ENCODE data around the gene GZF1.
A peak's percentile ranks its signal among the peaks of the same experiment; 100 is the strongest.

GZF1 gene

DNA sequence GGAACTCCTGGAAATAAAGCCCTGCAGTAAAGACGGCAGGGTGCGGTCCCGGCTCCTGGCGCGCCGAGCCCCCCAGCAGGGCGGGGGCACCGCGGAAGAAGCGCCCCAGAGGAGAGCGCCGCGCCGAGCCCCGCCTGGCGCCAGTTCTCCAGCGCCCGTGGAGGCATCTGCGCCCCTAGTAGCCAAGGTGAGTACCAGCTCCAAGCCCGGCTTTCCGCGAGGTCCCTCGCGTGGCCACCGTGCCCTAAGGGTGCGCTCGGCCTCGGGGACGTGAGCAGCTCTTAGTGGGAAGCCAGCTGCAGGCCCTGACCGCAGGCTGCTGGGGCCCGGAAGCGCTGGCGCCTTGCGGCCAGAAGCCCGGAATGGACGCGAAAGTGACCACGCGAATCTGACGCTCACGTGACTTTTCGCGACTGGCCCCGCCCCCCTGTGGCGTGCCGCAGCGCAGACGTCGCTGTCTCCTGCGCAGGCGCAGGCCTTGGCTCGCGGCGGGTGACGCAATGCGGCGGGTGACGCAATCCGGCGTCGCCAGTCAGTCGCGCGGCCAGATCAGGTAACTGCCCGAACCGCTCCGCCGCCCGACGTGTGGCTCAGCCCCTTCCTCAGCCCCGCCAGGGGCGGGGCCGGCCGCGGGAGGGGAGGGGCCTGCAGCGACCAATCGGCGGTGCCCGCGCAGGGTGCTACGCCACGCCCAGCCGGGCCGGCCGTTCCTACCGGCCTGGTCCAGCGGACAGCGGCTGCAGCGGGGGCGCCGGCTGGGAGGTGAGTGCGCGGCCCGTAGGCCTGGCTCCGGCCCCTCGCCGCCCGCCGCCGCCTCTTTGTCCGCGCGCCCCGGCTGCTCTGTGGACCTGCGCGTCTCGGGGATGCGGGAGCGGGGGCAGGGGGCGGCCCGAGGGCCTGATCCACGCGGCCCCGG lies at the start of gene GZF1:
Gene GZF1 (plus strand): TSS at position 707 of the 916 bp plus-strand sequence. CDS start 2,202 bp downstream, outside the sequence.
- peak; percentile 55 for DNase-seq

DNA sequence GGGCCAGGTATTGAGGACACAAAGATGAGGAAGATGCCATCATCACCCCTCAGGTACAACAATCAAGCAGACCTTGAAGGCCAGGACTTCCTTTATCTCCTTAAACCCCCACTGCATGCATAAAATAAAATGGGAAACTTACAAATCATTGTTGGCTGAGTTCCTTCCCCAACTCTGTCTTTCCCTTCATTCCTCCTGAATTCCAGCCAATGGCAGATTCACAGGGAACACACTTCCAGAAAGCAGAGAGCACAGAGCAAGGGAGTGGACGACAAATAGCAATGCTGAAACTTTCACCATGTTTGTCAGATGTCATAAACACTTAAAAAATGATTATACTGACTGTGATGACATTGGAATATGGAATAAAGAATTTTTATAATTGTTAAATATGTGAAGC lies 48.7 kb upstream of the GZF1 start:
- no peak for DNase-seq

DNA sequence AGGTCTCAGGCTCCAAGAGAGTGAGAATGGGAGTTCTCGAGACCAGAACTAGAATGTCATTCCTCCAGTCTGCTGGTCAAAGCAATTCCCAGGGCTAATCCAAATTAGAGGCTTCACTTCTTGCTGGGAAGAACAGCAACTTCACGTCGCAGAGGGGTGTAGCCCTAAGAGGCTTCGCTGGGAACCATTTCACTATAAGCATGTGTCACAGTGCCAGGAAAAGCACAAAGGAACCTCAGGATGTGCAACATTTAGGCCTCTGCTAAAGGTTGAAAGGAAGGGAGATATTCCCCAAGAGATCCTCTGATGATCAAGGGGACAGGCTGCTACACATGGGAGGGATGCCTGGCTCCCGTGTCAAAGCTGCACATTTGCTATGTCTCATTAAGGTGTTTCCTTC lies 47.3 kb upstream of the GZF1 start:
- DNase-seq, result no peak

DNA sequence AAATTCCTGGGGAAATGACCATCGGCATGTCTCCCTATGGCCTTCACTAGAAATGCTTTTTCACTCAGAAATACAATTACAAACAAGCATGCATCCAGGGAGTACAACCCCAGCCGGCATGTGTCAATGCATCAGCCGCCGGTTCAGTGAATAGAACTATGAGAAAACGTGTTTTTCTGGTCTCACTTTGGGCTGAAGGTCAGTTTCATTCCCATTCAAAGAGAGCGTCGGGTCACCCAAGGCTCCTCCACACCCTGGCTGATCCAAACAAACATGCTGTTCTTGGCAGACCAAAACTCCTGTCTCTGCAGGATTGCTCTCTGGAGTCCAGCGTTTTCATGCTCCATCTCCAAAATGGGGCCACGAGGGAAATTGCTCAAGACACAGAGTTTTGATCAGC lies 46.9 kb upstream of the GZF1 start:
- no peak for DNase-seq

DNA sequence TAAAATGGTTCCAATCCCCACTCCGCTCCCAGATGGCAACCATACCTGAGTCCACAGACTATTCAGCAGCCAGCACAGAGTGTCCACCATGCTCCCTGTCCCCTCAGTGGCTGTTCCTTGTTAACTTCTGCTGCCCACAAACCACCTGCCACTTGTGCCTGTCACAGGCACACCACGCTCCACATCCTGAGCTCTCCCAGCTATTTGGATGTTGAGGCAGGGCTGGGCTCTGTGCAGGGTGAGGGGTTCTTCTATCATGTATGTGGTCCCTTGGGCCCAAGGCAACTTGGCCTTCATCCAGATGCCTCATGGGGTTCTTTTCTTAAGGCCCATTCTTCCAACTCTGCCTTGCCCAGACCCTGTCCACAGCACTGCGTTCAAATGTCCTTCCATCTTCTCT lies 45.4 kb upstream of the GZF1 start:
- DNase-seq, result no peak

DNA sequence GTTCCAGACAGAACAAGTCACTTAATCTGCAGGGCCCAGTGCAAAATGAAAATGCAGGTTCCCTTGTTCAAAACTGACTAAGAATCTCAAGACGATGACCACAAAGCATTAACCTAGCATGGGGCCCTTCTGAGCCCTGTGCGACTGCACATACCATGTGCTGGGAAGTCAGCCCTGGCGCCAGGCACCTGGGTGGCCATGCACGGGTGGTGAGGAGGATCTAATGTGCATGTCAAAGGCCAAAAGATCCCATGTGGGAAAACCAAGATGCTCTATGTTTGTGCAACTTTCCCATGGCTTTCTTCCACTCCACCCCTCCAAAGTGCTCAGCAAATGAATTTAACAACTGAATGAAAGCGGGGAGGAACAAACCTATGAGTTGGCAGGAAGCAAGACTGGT lies 44.9 kb upstream of the GZF1 start:
- DNase-seq, result no peak

DNA sequence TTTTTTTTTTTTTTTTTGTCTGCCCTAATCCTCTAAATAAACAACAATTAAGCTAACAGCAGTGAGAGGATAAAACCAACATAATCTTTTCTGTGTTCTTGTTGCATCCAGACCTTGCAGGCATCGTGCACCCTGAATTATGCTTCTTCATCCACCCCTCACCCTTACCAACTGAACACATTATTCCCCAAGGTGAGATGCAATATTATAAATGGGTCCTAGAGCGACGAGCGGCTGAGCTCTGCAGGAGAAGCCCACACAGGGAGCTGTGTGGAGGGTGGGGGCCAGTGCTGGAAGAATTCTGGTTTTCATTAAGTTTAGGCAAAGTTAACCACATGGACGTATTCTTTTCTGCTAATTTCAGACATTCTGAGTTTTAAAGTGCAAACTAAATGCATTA lies 43.6 kb upstream of the GZF1 start:
- DNase-seq, result no peak

DNA sequence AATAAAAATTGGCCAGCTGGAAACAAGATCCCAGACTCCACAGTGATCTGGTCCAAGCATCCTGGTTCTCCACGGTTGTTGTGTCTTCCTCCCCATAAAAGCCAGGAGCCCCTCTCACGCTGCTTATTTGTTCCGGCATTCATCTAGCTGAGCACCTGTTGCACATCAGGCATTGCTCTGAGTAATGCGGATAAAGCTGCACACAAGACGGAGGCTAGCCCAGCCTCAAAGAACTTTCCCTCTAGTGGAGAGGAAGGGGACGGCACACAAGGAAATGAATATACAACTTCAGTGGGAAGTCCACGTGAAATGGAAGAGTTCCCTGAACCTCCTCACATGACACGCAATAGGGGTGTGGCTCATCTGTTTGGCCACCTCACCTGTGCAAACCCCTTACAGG lies 41.7 kb upstream of the GZF1 start:
- no peak for DNase-seq

DNA sequence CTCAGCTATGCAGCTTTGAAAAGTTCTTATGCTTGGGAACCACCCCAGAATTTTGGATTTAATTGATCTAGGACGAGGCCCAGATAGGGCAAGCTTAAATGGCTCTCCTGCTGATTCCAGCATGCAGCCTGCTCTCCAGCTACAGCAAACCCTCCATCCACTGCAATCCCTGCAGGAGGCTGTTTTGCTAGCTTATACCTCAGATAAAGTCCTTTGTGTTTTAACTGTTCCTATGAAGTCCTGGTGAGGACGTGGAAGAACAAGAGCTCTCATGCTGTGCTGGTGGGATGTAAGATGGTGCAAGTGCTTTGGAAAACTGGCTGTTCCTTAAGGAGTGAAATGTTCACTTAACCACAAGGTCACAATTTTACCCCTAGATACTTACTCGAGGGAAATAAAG lies 36.9 kb upstream of the GZF1 start:
- no peak for DNase-seq

DNA sequence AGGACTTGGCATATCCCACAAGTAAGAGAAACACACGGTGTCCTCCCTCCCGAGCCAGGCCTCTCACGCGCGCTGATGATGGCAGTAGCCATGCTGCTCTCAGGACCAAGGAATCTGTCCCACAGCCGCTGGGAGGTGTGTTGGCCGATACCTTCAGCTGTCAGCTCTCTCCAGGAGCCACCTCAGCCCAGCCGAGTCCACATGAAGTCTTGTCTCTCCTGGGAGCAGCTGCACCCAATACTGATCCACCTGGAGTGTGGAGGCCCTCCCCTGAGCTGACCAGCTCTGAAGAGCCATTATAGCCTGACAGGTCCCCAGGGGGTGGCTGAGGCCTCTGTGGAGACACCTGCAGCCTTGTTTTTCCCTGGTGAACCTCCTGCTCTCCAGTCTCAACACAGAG lies 35.2 kb upstream of the GZF1 start:
- no peak for DNase-seq

DNA sequence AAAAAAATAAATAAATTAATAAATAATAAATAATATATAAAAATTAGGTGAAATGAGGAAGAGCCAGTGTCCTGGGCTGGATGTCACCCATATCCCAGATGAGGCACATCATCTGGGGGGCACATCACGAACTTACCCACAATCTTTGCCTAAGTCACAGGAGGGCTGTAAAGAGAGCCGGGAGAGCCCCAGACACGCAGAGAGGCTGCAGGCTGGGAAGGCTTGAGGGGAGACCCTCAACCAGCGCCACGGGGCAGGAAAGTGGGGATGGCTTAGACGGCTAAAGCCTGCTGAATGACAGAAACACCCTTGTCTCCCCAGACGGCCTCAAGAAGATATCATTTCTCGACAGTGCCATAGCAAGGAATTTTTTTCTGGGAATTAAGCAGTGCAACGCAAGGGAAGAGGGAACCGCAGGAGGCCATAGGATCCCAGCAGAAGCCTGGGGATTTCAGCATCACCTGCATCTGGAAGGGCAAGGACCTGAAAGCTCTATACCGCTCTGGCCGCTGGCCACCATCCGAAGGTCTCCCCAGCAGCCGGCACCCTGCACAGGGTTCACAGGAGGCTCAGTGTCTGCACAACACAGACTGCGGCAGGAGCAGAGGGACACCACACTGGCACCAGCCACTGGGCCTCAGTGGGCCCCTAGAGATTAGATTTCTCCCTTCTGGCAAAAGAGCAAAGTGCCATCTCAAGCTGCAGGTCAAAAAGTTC lies 34.2 kb upstream of the GZF1 start:
- DNase-seq, result no peak

DNA sequence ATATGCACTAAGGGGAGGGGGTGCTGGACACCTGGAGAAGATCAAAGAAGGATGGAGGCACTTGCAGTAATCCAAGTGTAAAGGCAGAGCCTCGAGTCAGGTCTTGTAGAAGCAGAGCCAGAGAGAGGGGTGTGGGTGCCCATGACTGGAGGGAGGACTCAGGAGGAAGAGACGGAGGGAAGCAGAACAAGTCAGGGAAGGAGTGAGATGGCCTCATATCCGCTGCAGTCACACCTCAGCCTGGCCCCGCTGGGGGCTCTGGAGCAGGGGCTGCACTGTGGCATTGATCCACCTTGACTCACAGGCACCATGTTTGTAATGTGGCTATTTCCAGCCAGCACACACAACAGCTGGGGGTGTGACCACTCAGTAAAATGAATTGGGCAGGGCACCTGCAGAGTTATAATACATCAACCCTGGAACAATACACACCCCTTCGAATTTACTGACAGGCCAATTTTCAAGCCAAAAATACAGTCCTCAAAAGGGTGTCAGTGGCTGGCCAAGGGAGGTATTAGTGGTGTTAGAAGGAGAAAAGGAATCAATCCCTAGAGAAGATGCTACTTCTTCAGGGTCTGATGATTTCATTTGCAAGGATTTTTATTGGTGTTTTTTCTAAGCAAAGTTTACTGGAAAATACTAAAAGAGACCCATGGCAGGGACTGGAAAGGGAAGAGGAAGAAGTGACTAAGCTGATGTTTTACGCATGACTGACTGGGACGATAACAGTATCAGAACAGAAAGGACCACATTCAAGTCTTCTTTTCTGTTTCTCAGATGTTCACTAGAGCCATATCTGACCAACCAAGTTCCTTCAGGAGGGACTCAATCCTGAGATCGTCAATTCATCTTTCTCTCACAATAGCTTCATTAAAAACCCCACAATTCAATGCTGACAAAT lies 30.3 kb upstream of the GZF1 start:
- no peak for DNase-seq

DNA sequence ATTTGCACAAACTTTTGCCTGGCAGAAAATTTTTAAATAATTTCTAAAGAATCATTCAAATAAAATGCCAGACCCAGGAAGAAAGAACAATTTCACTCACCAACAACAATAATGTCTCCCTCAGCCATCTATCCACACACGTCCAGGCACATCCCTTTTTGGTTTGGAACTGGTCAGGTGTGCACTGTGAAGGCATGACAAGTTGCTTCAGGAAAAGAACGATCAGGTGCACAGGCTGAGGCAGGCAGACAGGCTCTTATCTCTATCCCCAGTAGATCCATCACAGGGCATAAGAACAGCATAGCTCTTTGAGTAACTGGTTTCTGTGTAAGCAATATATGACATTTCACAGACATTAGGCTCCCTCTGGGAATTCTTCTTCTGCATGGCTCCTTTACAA lies 29.5 kb upstream of the GZF1 start:
- DNase-seq, result no peak

DNA sequence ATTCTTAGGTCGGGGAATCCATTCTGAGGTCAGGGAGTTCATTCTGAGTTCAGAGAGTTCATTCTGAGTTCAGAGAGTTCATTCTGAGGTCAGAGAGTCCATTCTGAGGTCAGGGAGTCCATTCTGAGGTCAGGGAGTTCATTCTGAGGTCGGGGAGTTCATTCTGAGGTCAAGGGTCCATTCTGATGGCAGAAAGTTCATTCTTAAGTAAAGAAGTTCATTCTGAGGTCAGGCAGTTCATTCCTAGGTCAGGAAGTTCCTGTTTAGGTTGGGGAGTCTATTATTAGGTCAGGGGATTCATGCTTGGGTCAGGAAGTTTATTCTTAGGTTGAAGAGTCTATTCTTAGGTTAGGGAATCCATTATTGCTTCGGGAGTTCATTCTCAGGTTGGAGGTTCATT lies 27.9 kb upstream of the GZF1 start:
- no peak for DNase-seq

DNA sequence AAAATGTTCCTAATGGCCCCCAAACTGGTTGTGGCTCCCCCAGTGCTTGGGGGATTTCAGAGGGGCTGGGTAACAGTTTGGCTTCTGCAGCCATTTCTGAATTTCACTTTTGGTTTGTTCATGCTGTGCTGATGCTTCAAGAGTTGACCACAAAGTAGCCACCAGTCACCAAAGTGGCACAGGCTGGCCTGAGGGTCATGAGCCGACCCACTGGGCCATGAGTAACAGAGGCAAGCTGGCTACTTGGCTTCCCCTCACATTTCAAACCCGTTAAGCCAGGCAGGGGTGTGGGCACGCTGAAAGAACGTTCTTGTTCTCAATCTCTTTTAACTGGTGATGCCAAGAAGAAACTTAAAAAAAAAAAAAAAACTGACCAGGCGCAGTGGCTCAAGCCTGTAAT lies 26.5 kb upstream of the GZF1 start:
- DNase-seq, result no peak

DNA sequence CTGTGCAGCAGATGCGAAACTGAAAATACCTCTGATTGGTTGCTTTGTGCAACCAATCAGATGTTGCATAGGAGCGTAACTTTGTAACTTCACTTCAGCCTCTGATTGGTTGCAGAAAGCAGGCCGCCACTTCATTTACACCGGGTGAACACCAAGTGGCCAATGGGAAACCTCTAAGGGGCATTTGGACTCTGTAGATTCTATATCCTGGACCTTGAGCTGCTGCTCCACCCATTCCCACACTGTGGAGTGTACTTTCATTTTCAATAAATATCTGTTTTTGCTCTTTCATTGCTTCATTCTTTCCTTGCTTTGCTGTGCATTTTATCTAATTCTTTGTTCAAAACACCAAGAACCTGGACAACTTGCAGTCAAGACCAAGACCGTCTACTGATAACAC lies 25.5 kb upstream of the GZF1 start:
- DNase-seq, result no peak

DNA sequence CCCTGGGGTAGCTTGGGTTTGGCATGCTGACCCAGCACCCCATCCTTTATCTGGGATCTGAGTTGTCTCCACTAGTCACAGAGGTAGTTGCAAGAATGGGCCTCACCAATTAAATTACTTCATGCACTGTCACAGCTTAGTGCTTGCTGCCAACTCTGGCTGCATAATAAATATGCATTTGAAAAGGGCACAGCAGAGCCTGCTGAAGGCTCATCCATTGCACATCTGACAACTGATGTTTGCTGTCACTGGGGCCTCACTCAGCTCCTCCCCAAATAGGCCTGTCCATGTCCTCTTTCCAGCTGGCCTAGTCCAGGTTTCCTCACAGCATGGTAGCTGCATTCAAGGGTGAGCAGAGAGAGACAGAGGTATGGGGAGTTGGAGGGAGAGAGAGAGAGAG lies 24.7 kb upstream of the GZF1 start:
- DNase-seq, result no peak

DNA sequence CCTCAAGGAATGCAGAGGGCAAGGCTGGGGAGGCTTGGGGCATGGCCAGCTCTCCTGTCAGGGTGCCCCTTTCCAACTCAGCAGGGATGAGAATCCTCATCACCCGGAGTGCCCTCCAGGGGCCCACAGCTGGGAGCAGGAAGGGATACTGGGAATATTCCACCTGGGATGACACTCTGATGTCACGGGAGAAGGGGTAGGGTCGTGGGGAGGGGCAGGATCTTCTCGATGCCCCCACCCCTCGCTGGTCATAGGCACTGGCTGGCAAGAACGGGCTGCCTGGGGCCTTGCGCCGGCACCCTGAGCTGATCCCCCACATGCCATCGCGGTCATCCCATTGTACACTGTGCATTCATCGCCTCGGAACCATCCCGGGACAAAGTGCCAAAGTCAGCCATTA lies 22.0 kb upstream of the GZF1 start:
- no peak for DNase-seq

DNA sequence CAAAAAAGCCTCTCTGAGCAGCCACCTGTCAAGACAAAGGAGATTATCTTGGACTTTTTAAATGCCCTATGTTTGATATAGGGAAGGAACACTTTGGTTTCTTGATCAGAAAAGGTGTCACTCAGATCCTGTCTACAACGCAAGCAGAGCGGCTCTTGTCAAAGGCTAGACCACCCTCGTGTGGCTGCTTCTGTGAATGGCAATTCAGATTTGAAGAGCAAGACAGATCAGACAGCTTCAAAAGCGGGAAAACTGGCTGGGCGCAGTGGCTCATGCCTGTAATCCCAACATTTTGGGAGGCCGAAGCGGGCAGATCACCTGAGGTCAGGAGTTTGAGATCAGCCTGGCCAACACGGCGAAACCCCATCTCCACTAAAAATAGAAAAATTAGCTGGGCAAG lies 21.5 kb upstream of the GZF1 start:
- DNase-seq, result no peak

DNA sequence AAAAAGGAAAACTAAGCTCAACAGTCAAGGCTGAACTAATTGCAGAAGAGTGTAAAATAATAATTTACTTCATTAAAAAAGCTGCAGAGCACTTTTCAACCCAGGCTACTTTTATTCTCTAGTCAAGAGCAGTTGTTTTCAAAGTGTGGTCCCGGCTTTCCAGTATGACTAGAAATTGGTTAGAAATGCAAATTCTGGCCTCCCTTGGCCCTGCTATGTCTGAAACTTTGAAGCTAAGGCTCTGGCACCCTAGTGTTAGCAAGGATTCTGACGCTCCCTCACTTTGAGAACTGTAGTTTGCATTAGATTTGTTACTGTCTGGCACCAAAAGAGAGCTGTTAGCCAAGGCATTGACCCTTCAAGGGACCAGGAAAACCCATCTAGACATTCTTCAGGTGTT lies 20.9 kb upstream of the GZF1 start:
- no peak for DNase-seq

DNA sequence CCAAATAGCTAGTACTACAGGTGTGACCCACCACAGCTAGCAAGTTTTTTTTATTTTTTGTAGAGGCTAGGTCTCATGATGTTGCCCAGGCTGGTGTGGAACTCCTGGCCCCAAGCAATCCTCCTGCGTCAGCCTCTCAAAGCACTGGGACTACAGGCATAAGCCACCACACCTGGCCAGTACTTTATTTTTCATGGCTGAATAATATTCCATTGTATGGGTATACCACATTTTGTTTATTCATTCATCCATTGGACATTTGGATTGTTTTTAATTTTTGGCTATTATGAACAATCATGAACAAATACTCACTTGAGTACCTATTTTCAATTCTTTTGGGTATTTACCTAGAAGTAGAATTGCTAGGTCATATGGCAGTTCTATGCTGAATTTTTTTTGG lies 18.4 kb upstream of the GZF1 start:
- DNase-seq, result no peak

DNA sequence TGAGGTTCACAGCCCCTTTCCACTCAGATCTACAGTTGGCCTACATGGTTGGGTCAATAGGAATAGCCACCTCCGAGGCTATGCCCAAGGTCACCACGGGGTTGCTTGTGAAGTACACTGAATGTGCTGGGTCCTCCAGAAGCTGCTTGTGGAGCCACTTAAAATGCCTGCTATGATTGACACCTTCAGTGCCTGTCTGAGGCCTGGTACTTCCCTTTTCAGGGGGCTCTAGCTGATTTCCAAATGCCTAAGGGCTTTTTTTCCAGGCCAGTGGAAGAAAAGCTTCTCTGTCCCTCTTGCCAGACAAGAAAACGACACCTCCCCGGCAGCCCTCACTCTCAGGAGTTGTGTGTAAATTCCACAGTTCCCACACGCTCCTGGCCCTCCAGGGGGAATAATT lies 17.6 kb upstream of the GZF1 start:
- no peak for DNase-seq

DNA sequence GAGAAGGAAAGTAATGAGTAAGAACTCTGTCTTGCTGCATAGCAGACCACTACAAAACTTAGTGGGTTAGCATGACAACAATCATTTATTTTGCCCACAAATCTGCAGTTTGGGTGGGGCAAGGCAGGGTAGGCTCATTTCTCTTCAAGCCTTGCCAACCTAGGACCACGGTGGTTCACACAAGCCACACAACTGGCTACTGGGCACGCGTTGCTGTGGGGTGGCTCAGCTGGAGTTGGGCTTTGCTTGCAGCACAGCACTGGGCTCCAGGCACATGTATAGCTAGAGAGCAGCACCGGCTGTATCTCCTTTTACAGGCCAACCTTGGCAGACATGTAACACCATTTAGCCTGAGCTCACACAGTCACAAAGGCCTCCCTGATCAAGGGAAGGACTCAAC lies 16.0 kb upstream of the GZF1 start:
- DNase-seq, result no peak

DNA sequence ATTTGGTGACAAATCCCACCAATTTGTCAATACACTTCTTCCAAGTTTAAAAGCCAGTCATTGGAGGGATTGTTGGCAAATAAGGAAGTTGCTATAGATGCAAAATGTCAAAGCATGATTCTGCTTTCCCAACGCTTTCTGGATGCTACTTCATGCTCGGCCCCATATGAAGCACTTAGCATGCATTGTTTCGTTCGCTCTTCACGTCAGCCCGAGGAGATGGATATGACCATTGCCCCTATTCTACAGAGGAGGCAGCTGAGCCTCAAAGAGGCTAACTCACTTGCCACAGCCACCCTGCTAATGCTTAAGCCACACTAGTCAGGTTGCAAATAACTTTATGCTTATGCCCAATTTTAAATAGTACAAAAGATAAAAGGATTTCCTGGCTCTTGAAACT lies 14.2 kb upstream of the GZF1 start:
- no peak for DNase-seq

Measured in NCI-H187 treated with DMSO at 0.1 percent for 48 hours (cell line).